CD4-positive, alpha-beta T cell (primary cell): Measurements from ENCODE around the gene GP1BB. TPM values are rescaled to one million over a fixed set of nuclear protein-coding genes. Genes with fewer than 3 reads are reported as not detected.

ENCODE experiments used
- ATAC-seq: fragments of 200-7000 bp; cut with Tn5 transposase; one replicate; pipeline ENCODE4 v1.10.0; 2022; ENCODE audit warnings: mild to moderate bottlenecking; ENCODE audit not compliant: poor library complexity
- CTCF ChIA-PET: fragments of 350-600 bp; sonication (Branson Sonifier 250); formaldehyde crosslinking; loops from one replicate; lab custom pipeline; 2021; ENCODE audit warnings: antibody characterized with exemption, inconsistent platforms; lab: Charles Lee
- POLR2A ChIA-PET: fragments of 350-600 bp; sonication (Branson Sonifier 250); formaldehyde crosslinking; loops from one replicate; lab custom pipeline; 2021; ENCODE audit warnings: antibody characterized with exemption, inconsistent platforms; lab: Charles Lee
- DNase-seq, 14 experiments: peaks; one replicate each; pipeline ENCODE4 v3.0.0-alpha.2; 2013 to 2020; ENCODE audit warnings: mixed read lengths in 2 of 14
- H3K27ac ChIP-seq, 2 donors: one replicate each; pipeline versions ENCODE4 v1.5.1 to v1.7.0; 2013; ENCODE audit warnings: low read length in 2 of 2, low read depth in 1 of 2, mild to moderate bottlenecking in 1 of 2
- H3K27me3 ChIP-seq, 2 experiments: 1 replicate in 1 of 2; 2 replicates in 1 of 2; pipeline versions ENCODE4 v1.6.1 to v1.7.0; 2013; ENCODE audit warnings: low read length in 2 of 2, control low read depth in 1 of 2, mild to moderate bottlenecking in 1 of 2, moderate library complexity in 1 of 2; ENCODE audit not compliant: insufficient read depth in 2 of 2, control insufficient read depth in 1 of 2
- H3K36me3 ChIP-seq: one replicate; pipeline ENCODE4 v1.6.1; 2013; ENCODE audit warnings: low read length, control low read depth; ENCODE audit not compliant: insufficient read depth
- H3K4me1 ChIP-seq: one replicate; pipeline ENCODE4 v1.6.1; 2013; ENCODE audit warnings: low read length, control low read depth; ENCODE audit not compliant: insufficient read depth
- H3K4me3 ChIP-seq: one replicate; pipeline ENCODE4 v1.5.1; 2013; ENCODE audit warnings: mild to moderate bottlenecking, low read length, moderate library complexity
- H3K9me3 ChIP-seq, 2 experiments: 1 replicate in 1 of 2; 2 replicates in 1 of 2; pipeline versions ENCODE4 v1.6.1 to v1.7.0; 2013; ENCODE audit warnings: low read length in 2 of 2, mild to moderate bottlenecking in 2 of 2, control low read depth in 1 of 2, moderate library complexity in 1 of 2; ENCODE audit not compliant: control insufficient read depth in 1 of 2, insufficient read depth in 1 of 2
- H3K27ac Mint-ChIP-seq: one replicate; pipeline ENCODE4 v1.8.0; 2020; ENCODE audit warnings: mixed read lengths
- H3K27me3 Mint-ChIP-seq: one replicate; pipeline ENCODE4 v1.8.0; 2021; ENCODE audit warnings: mixed read lengths
- H3K36me3 Mint-ChIP-seq: one replicate; pipeline ENCODE4 v1.8.0; 2021; ENCODE audit warnings: low read depth, mixed read lengths
- H3K4me1 Mint-ChIP-seq: one replicate; pipeline ENCODE4 v1.8.0; 2021; ENCODE audit warnings: low read depth, mixed read lengths
- H3K4me3 Mint-ChIP-seq: one replicate; pipeline ENCODE4 v1.8.0; 2020; ENCODE audit warnings: mild to moderate bottlenecking, mixed read lengths
- H3K9me3 Mint-ChIP-seq: one replicate; pipeline ENCODE4 v1.8.0; 2020; ENCODE audit warnings: mixed read lengths
- CTCF ChIP-seq: fragments of 200-600 bp; IDR thresholded peaks from one replicate; pipeline ENCODE4 v1.8.0; 2022; ENCODE audit warnings: antibody characterized with exemption, mild to moderate bottlenecking
- intact Hi-C, 2 experiments: fragments of 100-400 bp; cut with DNase I in 1 of 2; cut with micrococcal nuclease in 1 of 2; formaldehyde crosslinking; loops; one replicate each; pipeline versions ENCODE4 v1.15.1 to v1.9.0; 2023 to 2025; cut with DNase I, micrococcal nuclease
- total RNA-seq, 174 experiments: library from RNA in 2 of 174; stranded (reverse) in 2 of 174; gene quantifications; one replicate each; pipeline ENCODE4 v1.2.3 and lab custom pipeline; 2021 to 2026

The GP1BB gene
- total RNA-seq, 2 experiments from 2014 or later = 0.22 TPM; not detected in 1

- Histone ChIP-seq H3K36me3 (no peaks in the 10 kb centered on the region), H3K9me3 (peaks cover 0 to 17% of the 10 kb centered on the region in 2 experiments), H3K4me1 (peaks cover 30% of the 10 kb centered on the region), H3K4me3 (no peak overlapping the region), H3K27ac (no peak overlapping the region), H3K27me3 (peaks cover 43 to 56% of the 10 kb centered on the region in 2 experiments)
- Mint-ChIP-seq H3K27ac (no peak overlapping the region), H3K36me3 (no peaks in the 10 kb centered on the region), H3K27me3 (peaks cover 43% of the 10 kb centered on the region), H3K4me1 (peaks cover 10% of the 10 kb centered on the region), H3K9me3 (no peaks in the 10 kb centered on the region), H3K4me3 (peak overlapping the region; percentile 20)
- ChIA-PET POLR2A (interaction anchor here (0.6 to 1.4 kb wide), 3 partner anchors 119 to 572 kb away, joined by 3 read pairs; partner anchors contain the start of gene ESS2), CTCF (no interaction called here)
- no peak for DNase-seq
- no peak for ATAC-seq
- no peak for TF ChIP-seq CTCF
- intact Hi-C loops = loop anchor here (2.0 to 10.0 kb wide), 4 partner anchors 85 to 239 kb away; partner anchors contain the start of genes CDC45 (in 1 of the 2) and UFD1 (in 1 of the 2)
These were observed 7.1 kb upstream of the GP1BB start for GRCh38 chr22:19716041-19716828.

GRCh38 chr22:19716829-19717105, 6.6 kb upstream of the GP1BB start:
- Mint-ChIP-seq H3K4me1 (peaks cover 10% of the 10 kb centered on the region), H3K27ac (no peak overlapping the region), H3K4me3 (no peak overlapping the region), H3K9me3 (no peaks in the 10 kb centered on the region), H3K27me3 (peaks cover 48% of the 10 kb centered on the region), H3K36me3 (no peaks in the 10 kb centered on the region)
- ChIA-PET CTCF (no interaction called here), POLR2A (interaction anchor here (0.6 to 1.4 kb wide), 3 partner anchors 119 to 572 kb away, joined by 3 read pairs; partner anchors contain the start of gene ESS2)
- peaks cover 0 to 21% of the 10 kb centered on the region in 2 experiments for H3K9me3 ChIP-seq
- intact Hi-C loops = loop anchor here (2.0 to 10.0 kb wide), 4 partner anchors 86 to 239 kb away; partner anchors contain the start of genes CDC45 (in 1 of the 2) and UFD1 (in 1 of the 2)
- ATAC-seq (no peak), DNase-seq (no peak)
- H3K4me3 ChIP-seq = no peak overlapping the region
- TF ChIP-seq CTCF = no peak
- H3K36me3 ChIP-seq = no peaks in the 10 kb centered on the region
- no peak overlapping the region for H3K27ac ChIP-seq
- peaks cover 30% of the 10 kb centered on the region for H3K4me1 ChIP-seq
- H3K27me3 ChIP-seq = peaks cover 49 to 56% of the 10 kb centered on the region in 2 experiments

GRCh38 chr22:19717181-19717580, 6.2 kb upstream of the GP1BB start:
- H3K27me3 ChIP-seq = peaks cover 51 to 56% of the 10 kb centered on the region in 2 experiments
- no peak for TF ChIP-seq CTCF

More at GRCh38 chr22:19717181-19717580, 6.2 kb upstream of the GP1BB start:
- no peaks in the 10 kb centered on the region for H3K36me3 Mint-ChIP-seq
- Histone ChIP-seq H3K36me3 (no peaks in the 10 kb centered on the region), H3K4me3 (no peak overlapping the region), H3K4me1 (peaks cover 30% of the 10 kb centered on the region), H3K9me3 (peaks cover 0 to 23% of the 10 kb centered on the region in 2 experiments), H3K27ac (no peak overlapping the region)
- H3K4me1 Mint-ChIP-seq = peaks cover 10% of the 10 kb centered on the region
- H3K9me3 Mint-ChIP-seq = no peaks in the 10 kb centered on the region
- peaks cover 44% of the 10 kb centered on the region for H3K27me3 Mint-ChIP-seq
- intact Hi-C loops = loop anchor here (2.0 to 10.0 kb wide), 4 partner anchors 86 to 240 kb away; partner anchors contain the start of genes CDC45 (in 1 of the 2) and UFD1 (in 1 of the 2)
- ChIA-PET CTCF (no interaction called here), POLR2A (interaction anchor here (0.6 to 1.4 kb wide), 3 partner anchors 120 to 573 kb away, joined by 3 read pairs; partner anchors contain the start of gene ESS2)
- DNase-seq (no peak), ATAC-seq (no peak)
- peak overlapping the region; percentile 25 for H3K4me3 Mint-ChIP-seq
- H3K27ac Mint-ChIP-seq = no peak overlapping the region
